CD4-positive, CD25-positive, alpha-beta regulatory T cell (primary cell): ENCODE results near the gene CDK2. TPM values are rescaled to one million over a fixed set of nuclear protein-coding genes. Genes with fewer than 3 reads are reported as not detected.
"Not testable (repeated sequence)": the region's sequence is repeated elsewhere in the genome, so short reads cannot be mapped to it uniquely, and the experiment has no call there.

Experiments
- ATAC-seq, 2 donors: fragments of 150-1000 bp; cut with Tn5 transposase; one replicate each; pipeline ENCODE4 v1.10.0; 2021; ENCODE audit warnings: low read depth in 2 of 2, moderate number of reproducible peaks in 2 of 2, moderate library complexity in 1 of 2
- DNase-seq, 3 donors: peaks; one replicate each; pipeline versions ENCODE4 v3.0.0 to v3.0.0-alpha.2; 2012 to 2022; ENCODE audit warnings: mixed read lengths in 1 of 3
- H3K27ac ChIP-seq: one replicate; pipeline ENCODE4 v1.7.0; 2013; ENCODE audit warnings: mild to moderate bottlenecking, low read length; ENCODE audit not compliant: insufficient read depth, poor library complexity, severe bottlenecking
- H3K27me3 ChIP-seq: one replicate; pipeline ENCODE4 v1.7.0; 2013; ENCODE audit warnings: low read length; ENCODE audit not compliant: control insufficient read depth, insufficient read depth
- H3K36me3 ChIP-seq: one replicate; pipeline ENCODE4 v1.7.0; 2013; ENCODE audit warnings: mild to moderate bottlenecking, low read length, moderate library complexity; ENCODE audit not compliant: control insufficient read depth, insufficient read depth
- H3K4me1 ChIP-seq: 2 replicates; pipeline ENCODE4 v1.7.0; 2013; ENCODE audit warnings: mild to moderate bottlenecking, low read length; ENCODE audit not compliant: insufficient read depth, control insufficient read depth, poor library complexity, severe bottlenecking
- H3K4me3 ChIP-seq: one replicate; pipeline ENCODE4 v1.7.0; 2013; ENCODE audit warnings: low read depth, mild to moderate bottlenecking, low read length, moderate library complexity
- H3K9me3 ChIP-seq, 2 experiments: 1 replicate in 1 of 2; 2 replicates in 1 of 2; pipeline ENCODE4 v1.7.0; 2013; ENCODE audit warnings: low read length in 2 of 2, mild to moderate bottlenecking in 1 of 2, moderate library complexity in 1 of 2; ENCODE audit not compliant: control insufficient read depth in 2 of 2
- H3K27ac Mint-ChIP-seq, 3 donors: one replicate each; pipeline ENCODE4 v1.8.0; 2020 to 2022; ENCODE audit warnings: mild to moderate bottlenecking in 3 of 3, mixed read lengths in 3 of 3, moderate library complexity in 2 of 3
- H3K27me3 Mint-ChIP-seq: one replicate; pipeline ENCODE4 v1.8.0; 2022; ENCODE audit warnings: mild to moderate bottlenecking, mixed read lengths
- H3K36me3 Mint-ChIP-seq: one replicate; pipeline ENCODE4 v1.8.0; 2020; ENCODE audit warnings: mixed read lengths
- H3K4me1 Mint-ChIP-seq, 4 donors: one replicate each; pipeline ENCODE4 v1.8.0; 2020 to 2022; ENCODE audit warnings: mixed read lengths in 4 of 4, mild to moderate bottlenecking in 1 of 4
- H3K4me3 Mint-ChIP-seq, 4 donors: one replicate each; pipeline ENCODE4 v1.8.0; 2020 to 2022; ENCODE audit warnings: mild to moderate bottlenecking in 4 of 4, mixed read lengths in 4 of 4, moderate library complexity in 3 of 4
- H3K9me3 Mint-ChIP-seq, 7 donors: one replicate each; pipeline ENCODE4 v1.8.0; 2020 to 2022; ENCODE audit warnings: mixed read lengths in 7 of 7, mild to moderate bottlenecking in 3 of 7, moderate library complexity in 2 of 7
- polyA plus RNA-seq, 4 donors: library from polyadenylated mRNA; unstranded; fragments of 300-500 nt; fragmentation: Illumina TruSeq; gene quantifications; one replicate each; pipeline ENCODE4 v1.2.3, GENCODE V29; 2021
- total RNA-seq: library from RNA; stranded (reverse); gene quantifications from one replicate; pipeline ENCODE4 v1.2.3, GENCODE V29; 2022

The CDK2 gene
- total RNA-seq (28.0 TPM), polyA plus RNA-seq (10 to 100 TPM in 2 of 4 donors, 1 to 10 TPM in 2; 8.4 to 12.6 (median 10.0) TPM)

- Histone ChIP-seq H3K9me3 (no peaks in the 10 kb centered on the region), H3K36me3 (peaks cover 2% of the 10 kb centered on the region), H3K27ac (peak within 1 kb of the TSS; percentile 73), H3K27me3 (no peaks in the 10 kb centered on the region), H3K4me1 (peaks cover 19% of the 10 kb centered on the region), H3K4me3 (peak within 1 kb of the TSS; percentile 79)
- peak within 1 kb of the TSS; percentile 90 to 97 (median 93) for H3K4me3 Mint-ChIP-seq
- H3K27ac Mint-ChIP-seq, result peak within 1 kb of the TSS; percentile 92 to 95 (median 95)
- DNase-seq (peak; percentile 77 to 88 (median 85)), ATAC-seq (peak; percentile 86 to 88)
- no peaks in the 10 kb centered on the region for H3K36me3 Mint-ChIP-seq
- no peaks in the 10 kb centered on the region for H3K9me3 Mint-ChIP-seq
- no peaks in the 10 kb centered on the region for H3K27me3 Mint-ChIP-seq
- H3K4me1 Mint-ChIP-seq, result peaks cover 17 to 37% (median 27%) of the 10 kb centered on the region in 4 donors
These were observed at the start of gene CDK2 for GRCh38 chr12:55966408-55967281. CDK2 (plus strand) TSS chr12:55966830; CDS start chr12:55967009, 179 bp downstream.

- H3K4me3 ChIP-seq, H3K27ac ChIP-seq, H3K9me3 Mint-ChIP-seq, ATAC-seq, H3K27me3 ChIP-seq, H3K27me3 Mint-ChIP-seq, H3K9me3 ChIP-seq, DNase-seq: not testable (repeated sequence)
- Histone ChIP-seq H3K36me3 (peaks cover 24% of the 10 kb centered on the region), H3K4me1 (peaks cover 31% of the 10 kb centered on the region)
- Mint-ChIP-seq H3K36me3 (peaks cover 27% of the 10 kb centered on the region), H3K4me1 (peaks cover 26 to 71% (median 44%) of the 10 kb centered on the region in 4 donors), H3K4me3 (peak overlapping the region in 1 of 4 donors; percentile 76), H3K27ac (peak overlapping the region in 1 of 3 donors; percentile 38)
These were observed 47.6 kb upstream of the CDK2 start for GRCh38 chr12:55919032-55919431.

DNA sequence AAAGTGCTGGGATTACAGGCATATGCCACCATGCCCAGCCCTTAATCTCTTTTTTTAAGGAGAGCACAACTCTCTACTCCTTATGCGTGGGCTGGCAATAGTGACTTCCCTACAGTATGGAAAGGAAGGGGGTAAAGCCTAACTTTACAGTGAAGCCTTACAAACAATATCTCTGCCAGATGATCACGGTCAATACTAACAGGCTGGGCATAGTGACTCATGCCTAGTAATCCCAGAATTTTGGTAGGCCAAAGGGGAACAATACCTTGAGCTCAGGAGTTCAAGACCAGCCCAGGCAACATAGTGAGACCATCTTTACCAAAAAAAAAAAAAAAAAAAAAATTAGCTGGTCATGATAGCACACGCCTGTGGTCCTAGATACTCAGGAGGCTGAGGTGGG, 44.5 kb upstream of the CDK2 start:
- no peaks in the 10 kb centered on the region for H3K27me3 ChIP-seq
- H3K9me3 Mint-ChIP-seq, result no peaks in the 10 kb centered on the region
- no peak overlapping the region for H3K27ac ChIP-seq
- peaks cover 29 to 71% (median 49%) of the 10 kb centered on the region in 4 donors for H3K4me1 Mint-ChIP-seq
- peaks cover 11% of the 10 kb centered on the region for H3K27me3 Mint-ChIP-seq
- ATAC-seq (no peak), DNase-seq (no peak)
- peaks cover 24% of the 10 kb centered on the region for H3K36me3 Mint-ChIP-seq
- H3K4me1 ChIP-seq, result peaks cover 43% of the 10 kb centered on the region
- H3K27ac Mint-ChIP-seq, result peak overlapping the region in 2 of 3 donors; percentile 47 to 68
- H3K4me3 ChIP-seq, result no peak overlapping the region
- peaks cover 29% of the 10 kb centered on the region for H3K36me3 ChIP-seq
- peak overlapping the region in 1 of 4 donors; percentile 10 for H3K4me3 Mint-ChIP-seq
- no peaks in the 10 kb centered on the region for H3K9me3 ChIP-seq

GRCh38 chr12:55923648-55924047, 43.0 kb upstream of the CDK2 start:
- not testable (repeated sequence) for H3K9me3 Mint-ChIP-seq, H3K27ac ChIP-seq, ATAC-seq, H3K27me3 ChIP-seq, H3K9me3 ChIP-seq, H3K4me3 ChIP-seq, DNase-seq
- Mint-ChIP-seq H3K27me3 (peaks cover 14% of the 10 kb centered on the region), H3K4me1 (peaks cover 29 to 73% (median 49%) of the 10 kb centered on the region in 4 donors), H3K27ac (peak overlapping the region in 2 of 3 donors; percentile 13 to 97), H3K4me3 (peak overlapping the region in 1 of 4 donors; percentile 90), H3K36me3 (peaks cover 19% of the 10 kb centered on the region)
- H3K4me1 ChIP-seq, result peaks cover 51% of the 10 kb centered on the region
- peaks cover 26% of the 10 kb centered on the region for H3K36me3 ChIP-seq

- H3K36me3 Mint-ChIP-seq, result peaks cover 19% of the 10 kb centered on the region
- no peaks in the 10 kb centered on the region for H3K27me3 ChIP-seq
- H3K4me1 Mint-ChIP-seq, result peaks cover 39 to 72% (median 55%) of the 10 kb centered on the region in 4 donors
- peak overlapping the region; percentile 3 to 97 (median 95) for H3K27ac Mint-ChIP-seq
- H3K4me1 ChIP-seq, result peaks cover 66% of the 10 kb centered on the region
- ATAC-seq (no peak), DNase-seq (no peak)
- H3K9me3 Mint-ChIP-seq, result peaks cover 0 to 3% (median 0%) of the 10 kb centered on the region in 7 donors
- H3K27me3 Mint-ChIP-seq, result peaks cover 28% of the 10 kb centered on the region
- H3K36me3 ChIP-seq, result peaks cover 20% of the 10 kb centered on the region
- peak overlapping the region; percentile 92 for H3K27ac ChIP-seq
- H3K9me3 ChIP-seq, result no peaks in the 10 kb centered on the region
- H3K4me3 ChIP-seq, result peak overlapping the region; percentile 94
- H3K4me3 Mint-ChIP-seq, result peak overlapping the region; percentile 90 to 100 (median 98)
These were observed 41.3 kb upstream of the CDK2 start for GRCh38 chr12:55925371-55925770.

DNA sequence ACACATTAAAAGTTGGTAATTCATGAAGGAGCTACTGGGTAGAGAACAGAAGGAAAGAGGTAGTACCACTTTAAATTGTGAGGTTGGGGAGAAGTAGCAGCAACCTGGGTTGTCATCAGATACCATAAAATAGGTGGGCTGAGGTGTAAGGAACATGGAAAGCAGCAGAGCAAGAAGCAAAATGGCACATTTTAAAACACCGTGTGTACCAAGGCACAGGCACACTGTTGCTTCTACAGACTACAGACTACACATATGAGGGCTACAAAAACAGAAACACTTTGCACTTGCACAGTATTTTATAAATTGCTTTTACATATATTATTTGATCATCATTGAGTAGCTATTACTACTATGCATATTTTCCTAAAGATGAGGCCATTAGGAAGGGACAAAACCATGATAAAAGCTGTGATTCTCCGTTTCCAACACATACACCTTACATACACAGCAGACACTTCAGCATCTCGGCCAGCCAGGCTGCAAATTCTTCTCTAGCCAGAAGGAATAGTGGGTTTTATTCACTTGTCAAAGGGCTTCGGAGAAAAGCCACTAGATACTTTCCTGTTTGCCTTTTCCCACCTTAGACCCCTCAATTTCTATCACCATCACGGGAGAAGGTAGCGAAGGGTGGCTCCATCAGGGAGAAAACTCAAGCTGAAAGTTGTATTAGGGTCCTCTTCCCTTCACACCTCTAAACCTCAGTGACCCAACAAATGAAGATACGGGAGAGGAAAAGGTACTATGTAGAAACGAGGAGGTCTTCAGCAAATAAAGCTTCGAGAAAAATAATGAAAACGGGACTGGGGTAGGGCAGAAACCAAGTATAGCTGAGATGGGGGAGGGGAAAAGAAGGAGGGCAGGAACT, 40.5 kb upstream of the CDK2 start:
- peaks cover 33 to 71% (median 51%) of the 10 kb centered on the region in 4 donors for H3K4me1 Mint-ChIP-seq
- H3K27ac Mint-ChIP-seq, result peak overlapping the region; percentile 95 to 98 (median 97)
- H3K4me1 ChIP-seq, result peaks cover 64% of the 10 kb centered on the region
- peaks cover 20% of the 10 kb centered on the region for H3K36me3 ChIP-seq
- peak overlapping the region; percentile 94 for H3K4me3 ChIP-seq
- H3K9me3 Mint-ChIP-seq, result peaks cover 0 to 3% (median 0%) of the 10 kb centered on the region in 7 donors
- peaks cover 28% of the 10 kb centered on the region for H3K27me3 Mint-ChIP-seq
- peak overlapping the region; percentile 90 to 100 (median 98) for H3K4me3 Mint-ChIP-seq
- peak overlapping the region; percentile 92 for H3K27ac ChIP-seq
- no peaks in the 10 kb centered on the region for H3K9me3 ChIP-seq
- ATAC-seq (no peak), DNase-seq (peak in 1 of 3 donors; percentile 29)
- no peaks in the 10 kb centered on the region for H3K27me3 ChIP-seq
- H3K36me3 Mint-ChIP-seq, result peaks cover 19% of the 10 kb centered on the region
